Endothelial cell of umbilical vein (primary cell): ENCODE results near the gene BHLHA15. TPM values are rescaled to one million over a fixed set of nuclear protein-coding genes. Genes with fewer than 3 reads are reported as not detected.

ENCODE experiments used
- BruUV-seq: library from RNA; stranded (reverse); fragments of 400-500 nt; replicated peaks from 2 replicates; lab custom pipeline; 2021; lab: Mats Ljungman, UMichigan
- CTCF ChIA-PET: fragments of 300-600, 350-600 bp; sonication (Branson Sonifier 250); formaldehyde crosslinking; loops from one replicate; lab custom pipeline; 2021; ENCODE audit warnings: antibody characterized with exemption, inconsistent platforms; lab: Charles Lee
- POLR2A ChIA-PET: fragments of 300-600, 350-600 bp; sonication (Branson Sonifier 250); formaldehyde crosslinking; loops from one replicate; lab custom pipeline; 2021; ENCODE audit warnings: antibody characterized with exemption, inconsistent platforms; lab: Charles Lee
- DNase-seq: peaks from one replicate; pipeline ENCODE4 v3.0.0-alpha.2; 2011; ENCODE audit warnings: low read depth, low spot score
- FAIRE-seq: peaks from 2 replicates; lab custom pipeline; 2011; peaks lifted over from hg19 to GRCh38; lab: Jason Lieb, UNC
- H2AFZ ChIP-seq: 2 replicates; pipeline ENCODE4 v1.6.0; 2012; ENCODE audit warnings: low read depth, low read length, control low read depth, inconsistent platforms
- H3K27ac ChIP-seq: 2 replicates; pipeline ENCODE4 v1.5.1; 2011; ENCODE audit warnings: low read depth, mild to moderate bottlenecking, control low read depth, low read length, moderate library complexity; ENCODE audit not compliant: insufficient read depth
- H3K27me3 ChIP-seq, 2 experiments: 2 replicates each; pipeline versions ENCODE4 v1.6.0 to v1.6.1; 2011; ENCODE audit warnings: low read length in 2 of 2, mixed read lengths in 1 of 2; ENCODE audit not compliant: control insufficient read depth in 2 of 2, insufficient read depth in 2 of 2
- H3K36me3 ChIP-seq, 2 experiments: 2 replicates in 1 of 2; 3 replicates in 1 of 2; pipeline ENCODE4 v1.5.1; 2011; ENCODE audit warnings: low read length in 2 of 2, mild to moderate bottlenecking in 1 of 2, moderate library complexity in 1 of 2; ENCODE audit not compliant: control insufficient read depth in 2 of 2, insufficient read depth in 2 of 2; ENCODE audit errors: extremely low read depth in 1 of 2
- H3K4me1 ChIP-seq: 3 replicates; pipeline ENCODE4 v1.5.1; 2011; ENCODE audit warnings: mild to moderate bottlenecking, low read length; ENCODE audit not compliant: control insufficient read depth, insufficient read depth; ENCODE audit errors: extremely low read depth
- H3K4me2 ChIP-seq: 2 replicates; pipeline ENCODE4 v1.6.1; 2011; ENCODE audit warnings: low read length, control low read depth, mixed read lengths; ENCODE audit not compliant: insufficient read depth
- H3K4me3 ChIP-seq, 3 experiments: fragments of 200-600 bp in 1 of 3; sonication (generic), shearing (Covaris generic) in 1 of 3; replicated peaks in 1 of 3; 2 replicates each; pipeline ENCODE4 v1.5.1; 2011 to 2016; ENCODE audit warnings: control low read depth in 3 of 3, low read length in 3 of 3, mild to moderate bottlenecking in 2 of 3, inconsistent platforms in 1 of 3, low read depth in 1 of 3, moderate library complexity in 1 of 3; ENCODE audit not compliant: insufficient read depth in 1 of 3
- H3K79me2 ChIP-seq: 2 replicates; pipeline ENCODE4 v1.6.0; 2012; ENCODE audit warnings: low read length, inconsistent platforms; ENCODE audit not compliant: control insufficient read depth, insufficient read depth
- H3K9ac ChIP-seq: replicated peaks from 2 replicates; pipeline ENCODE3; 2011; ENCODE audit warnings: low read length, control low read depth; ENCODE audit not compliant: insufficient read depth; ENCODE audit errors: extremely low read depth
- H3K9me1 ChIP-seq: replicated peaks from 3 replicates; pipeline ENCODE4 v1.6.0; 2011; ENCODE audit warnings: mild to moderate bottlenecking, low read length; ENCODE audit not compliant: control insufficient read depth, insufficient read depth; ENCODE audit errors: extremely low read depth
- H3K9me3 ChIP-seq: replicated peaks from 2 replicates; pipeline ENCODE4 v1.5.1; 2012; ENCODE audit warnings: low read length, inconsistent platforms; ENCODE audit not compliant: control insufficient read depth, insufficient read depth
- H4K20me1 ChIP-seq: replicated peaks from 2 replicates; pipeline ENCODE3; 2011; ENCODE audit warnings: mild to moderate bottlenecking, low read length; ENCODE audit not compliant: control insufficient read depth, insufficient read depth; ENCODE audit errors: extremely low read depth
- EZH2 ChIP-seq: IDR thresholded peaks from 2 replicates; pipeline ENCODE4 v1.6.1; 2012; ENCODE audit warnings: borderline replicate concordance, low read depth, mild to moderate bottlenecking, moderate library complexity, low read length, inconsistent platforms; ENCODE audit not compliant: severe bottlenecking
- FOS ChIP-seq: IDR thresholded peaks from 2 replicates; pipeline ENCODE4 v1.6.1; 2011; ENCODE audit warnings: mild to moderate bottlenecking, low read length, moderate library complexity, borderline replicate concordance; ENCODE audit not compliant: insufficient read depth
- GATA2 ChIP-seq: IDR thresholded peaks from 2 replicates; pipeline ENCODE4 v1.7.0; 2011; ENCODE audit warnings: low read depth, mild to moderate bottlenecking, moderate library complexity, mixed read lengths, low read length; ENCODE audit not compliant: insufficient read length, insufficient read depth
- JUN ChIP-seq: IDR thresholded peaks from 2 replicates; pipeline ENCODE4 v1.6.1; 2011; ENCODE audit warnings: borderline replicate concordance, low read depth; ENCODE audit not compliant: insufficient read length, insufficient read depth
- MYC ChIP-seq: IDR thresholded peaks from one replicate; pipeline ENCODE4 v1.6.1; 2011; ENCODE audit warnings: mild to moderate bottlenecking, low read depth, low read length
- POLR2A ChIP-seq: IDR thresholded peaks from 2 replicates; pipeline ENCODE4 v1.6.1; 2012; ENCODE audit warnings: low read depth, mild to moderate bottlenecking, control low read depth, low read length
- POLR2AphosphoS5 ChIP-seq: IDR thresholded peaks from 2 replicates; pipeline ENCODE4 v1.6.1; 2012; ENCODE audit warnings: low read depth, mild to moderate bottlenecking, control low read depth, low read length, moderate library complexity; ENCODE audit not compliant: insufficient read depth
- dilution Hi-C: fragments of 300-500 bp; cut with MboI; formaldehyde crosslinking; loops from one replicate; pipeline ENCODE4 v1.15.0; 2019; ENCODE audit warnings: low sequenced_read_pairs; ENCODE audit not compliant: extremely low pct_ligation_motif_present
- intact Hi-C: fragments of 100-400 bp; cut with micrococcal nuclease; formaldehyde crosslinking; loops from one replicate; pipeline ENCODE4 v1.10.0; 2022
- polyA plus RNA-seq, 4 experiments: library from polyadenylated mRNA; depleted of rRNA in 3 of 4; stranded (reverse) in 3 of 4; unstranded in 1 of 4; fragments of >200 nt; gene quantifications; 2 replicates each; pipeline versions ENCODE4 v1.2.1 to v1.2.3, GENCODE V29; 2011 to 2012; ENCODE audit warnings: missing spikeins in 1 of 4
- total RNA-seq: library from RNA; stranded (reverse); gene quantifications from 2 replicates; pipeline ENCODE4 v1.2.3, GENCODE V29; 2021
- TF ChIP-seq, protein P1 (sequence below), 2 donors: IDR thresholded peaks; 1 replicate in 1 of 2; 2 replicates in 1 of 2; pipeline ENCODE4 v1.5.1; 2011; ENCODE audit warnings: low read length in 2 of 2, mild to moderate bottlenecking in 2 of 2, moderate library complexity in 2 of 2, control low read depth in 1 of 2, inconsistent platforms in 1 of 2, low read depth in 1 of 2; ENCODE audit not compliant: insufficient read depth in 1 of 2; ENCODE audit errors: extremely low read depth in 1 of 2
- TF ChIP-seq, protein P2 (sequence below): IDR thresholded peaks from 2 replicates; pipeline ENCODE4 v1.6.1; 2011; ENCODE audit not compliant: insufficient read depth, insufficient read length

Gene BHLHA15
- total and polyA plus RNA-seq, 2 donors (not counting 3 experiments of a cell fraction or from before 2014, with no cell fraction given) = 0.81 to 1.2 TPM

DNA sequence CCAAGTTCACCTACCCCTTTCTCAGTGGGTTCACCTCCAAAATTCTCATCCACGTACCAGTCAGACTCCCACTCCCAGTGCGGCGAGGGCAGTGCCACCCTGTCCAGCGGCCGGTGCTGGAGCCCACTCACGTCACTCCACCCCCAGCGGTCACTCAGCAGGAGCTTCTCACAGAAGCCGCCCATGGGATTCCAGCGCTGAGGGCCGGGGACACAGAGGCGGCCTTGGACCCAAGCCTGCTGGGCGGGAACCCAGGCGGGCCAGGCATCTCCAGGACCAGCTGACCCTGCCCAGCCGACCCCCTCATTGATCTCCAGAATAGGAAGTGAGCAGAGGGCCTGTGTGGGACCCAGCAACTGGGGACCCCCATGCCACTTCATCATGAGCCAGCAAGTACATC is 33.6 kb downstream of the BHLHA15 start:
- CTCF ChIA-PET = interaction anchor here (1.0 kb wide), 3 partner anchors 10 to 21 kb away, joined by 3 to 5 read pairs (median 4); no protein-coding TSS in a partner anchor
- Histone ChIP-seq H3K79me2 (peaks cover 16% of the 10 kb centered on the region), H3K9me1 (no peaks in the 10 kb centered on the region), H3K4me3 (no peak overlapping the region), H3K27me3 (no peaks in the 10 kb centered on the region), H3K9me3 (no peaks in the 10 kb centered on the region), H3K4me2 (no peak overlapping the region), H3K27ac (no peak overlapping the region), H4K20me1 (no peaks in the 10 kb centered on the region), H3K4me1 (peaks cover 31% of the 10 kb centered on the region), H3K9ac (no peak overlapping the region), H2AFZ (no peak overlapping the region), H3K36me3 (peaks cover 7 to 24% of the 10 kb centered on the region in 2 experiments)
- intact Hi-C loops = loop anchor here (1.0 to 5.0 kb wide), 2 partner anchors 39 to 1082 kb away; partner anchors contain the start of gene ARPC1A
- no TSS peak for BruUV-seq
- dilution Hi-C loops = no loop called here
- POLR2A ChIA-PET = no interaction called here
- DNase-seq = no peak
- TF ChIP-seq MYC (no peak), POLR2AphosphoS5 (no peak), EZH2 (no peak), JUN (no peak), FOS (no peak), GATA2 (no peak), POLR2A (no peak)
- TF ChIP-seq, protein P1, sequence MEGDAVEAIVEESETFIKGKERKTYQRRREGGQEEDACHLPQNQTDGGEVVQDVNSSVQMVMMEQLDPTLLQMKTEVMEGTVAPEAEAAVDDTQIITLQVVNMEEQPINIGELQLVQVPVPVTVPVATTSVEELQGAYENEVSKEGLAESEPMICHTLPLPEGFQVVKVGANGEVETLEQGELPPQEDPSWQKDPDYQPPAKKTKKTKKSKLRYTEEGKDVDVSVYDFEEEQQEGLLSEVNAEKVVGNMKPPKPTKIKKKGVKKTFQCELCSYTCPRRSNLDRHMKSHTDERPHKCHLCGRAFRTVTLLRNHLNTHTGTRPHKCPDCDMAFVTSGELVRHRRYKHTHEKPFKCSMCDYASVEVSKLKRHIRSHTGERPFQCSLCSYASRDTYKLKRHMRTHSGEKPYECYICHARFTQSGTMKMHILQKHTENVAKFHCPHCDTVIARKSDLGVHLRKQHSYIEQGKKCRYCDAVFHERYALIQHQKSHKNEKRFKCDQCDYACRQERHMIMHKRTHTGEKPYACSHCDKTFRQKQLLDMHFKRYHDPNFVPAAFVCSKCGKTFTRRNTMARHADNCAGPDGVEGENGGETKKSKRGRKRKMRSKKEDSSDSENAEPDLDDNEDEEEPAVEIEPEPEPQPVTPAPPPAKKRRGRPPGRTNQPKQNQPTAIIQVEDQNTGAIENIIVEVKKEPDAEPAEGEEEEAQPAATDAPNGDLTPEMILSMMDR (IDR thresholded peaks at IDR 0.05; ENCODE audit: extremely low read depth in 1 of 2, insufficient read depth in 1 of 2, low read depth in 1 of 2, low read length in 2 of 2) = no peak
- TF ChIP-seq, protein P2, sequence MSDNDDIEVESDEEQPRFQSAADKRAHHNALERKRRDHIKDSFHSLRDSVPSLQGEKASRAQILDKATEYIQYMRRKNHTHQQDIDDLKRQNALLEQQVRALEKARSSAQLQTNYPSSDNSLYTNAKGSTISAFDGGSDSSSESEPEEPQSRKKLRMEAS = no peak
- FAIRE-seq = no peak
